Measurements from ENCODE around the gene LARGE2.

LARGE2 gene

GRCh38 chr11:45889555-45889954 is 32.9 kb upstream of the LARGE2 start:
- TF ChIP-seq CTCF (IDR thresholded peaks at IDR 0.05; ENCODE audit: low read depth, low read length): no peak
- no peak for DNase-seq (ENCODE audit: low read depth in 2 of 2)
- no peak overlapping the region for H3K4me3 ChIP-seq (replicated peaks in 1 of 2; ENCODE audit: low read depth in 2 of 2, low read length in 2 of 2)

GRCh38 chr11:45889966-45890365 is 32.5 kb upstream of the LARGE2 start:
- no peak for TF ChIP-seq CTCF (IDR thresholded peaks at IDR 0.05; ENCODE audit: low read depth, low read length)
- no peak overlapping the region for H3K4me3 ChIP-seq (replicated peaks in 1 of 2; ENCODE audit: low read depth in 2 of 2, low read length in 2 of 2)
- DNase-seq (ENCODE audit: low read depth in 2 of 2): no peak

DNA sequence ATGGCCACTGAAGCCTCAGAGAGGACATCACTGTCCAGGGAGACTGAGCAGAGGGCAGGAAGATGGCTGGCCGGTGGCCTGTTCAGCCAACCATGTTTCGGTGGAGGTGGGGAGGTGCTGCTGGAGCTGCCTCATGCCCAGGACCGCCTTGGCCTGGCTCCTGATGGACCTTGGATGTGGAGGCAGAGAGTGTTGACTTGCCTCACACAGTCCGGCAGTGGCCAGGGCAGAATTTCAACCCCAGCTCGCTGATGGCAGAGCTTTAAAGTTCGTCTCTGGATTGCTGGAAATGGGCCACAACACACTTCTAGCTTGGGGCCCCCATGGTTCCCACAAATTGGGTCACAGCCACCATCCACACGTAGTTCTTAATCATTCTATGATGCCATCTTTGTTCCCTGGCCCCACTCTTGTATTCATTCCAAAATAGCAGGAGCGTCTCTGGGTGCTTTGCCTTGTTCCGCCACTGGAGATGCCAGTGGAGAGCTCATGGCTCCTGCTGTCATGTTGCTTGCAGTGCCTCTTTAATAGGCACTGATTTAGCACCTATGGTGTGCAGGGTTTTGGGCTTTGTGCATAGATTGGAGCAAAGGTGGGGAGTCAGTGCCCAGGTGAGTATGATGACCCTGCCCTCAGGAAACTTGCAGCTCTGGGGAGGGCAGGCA is 31.4 kb upstream of the LARGE2 start:
- DNase-seq (ENCODE audit: low read depth in 2 of 2): no peak
- TF ChIP-seq CTCF (IDR thresholded peaks at IDR 0.05; ENCODE audit: low read depth, low read length): no peak
- no peak overlapping the region for H3K4me3 ChIP-seq (replicated peaks in 1 of 2; ENCODE audit: low read depth in 2 of 2, low read length in 2 of 2)

DNA sequence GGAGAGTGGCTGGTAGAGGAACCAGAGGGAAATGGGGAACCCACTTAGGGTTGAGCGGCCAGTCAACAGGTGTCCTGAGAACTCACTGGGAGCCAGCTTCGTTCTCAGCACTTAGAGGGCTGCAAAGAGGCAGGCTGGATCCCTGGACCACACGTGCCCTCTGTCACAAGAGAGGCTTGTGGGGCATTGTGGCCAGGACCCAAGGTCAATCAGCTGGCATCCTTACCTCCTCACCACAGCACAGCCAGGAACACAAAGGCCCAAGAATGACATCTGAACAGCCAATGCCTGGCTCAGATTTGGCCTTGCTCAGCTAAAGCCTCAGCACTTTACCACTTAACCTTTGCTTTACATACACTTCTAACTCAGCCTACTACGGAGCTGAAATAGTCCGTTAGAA is 29.6 kb upstream of the LARGE2 start:
- no peak overlapping the region for H3K4me3 ChIP-seq (replicated peaks in 1 of 2; ENCODE audit: low read depth in 2 of 2, low read length in 2 of 2)
- TF ChIP-seq CTCF (IDR thresholded peaks at IDR 0.05; ENCODE audit: low read depth, low read length): no peak
- no peak for DNase-seq (ENCODE audit: low read depth in 2 of 2)

DNA sequence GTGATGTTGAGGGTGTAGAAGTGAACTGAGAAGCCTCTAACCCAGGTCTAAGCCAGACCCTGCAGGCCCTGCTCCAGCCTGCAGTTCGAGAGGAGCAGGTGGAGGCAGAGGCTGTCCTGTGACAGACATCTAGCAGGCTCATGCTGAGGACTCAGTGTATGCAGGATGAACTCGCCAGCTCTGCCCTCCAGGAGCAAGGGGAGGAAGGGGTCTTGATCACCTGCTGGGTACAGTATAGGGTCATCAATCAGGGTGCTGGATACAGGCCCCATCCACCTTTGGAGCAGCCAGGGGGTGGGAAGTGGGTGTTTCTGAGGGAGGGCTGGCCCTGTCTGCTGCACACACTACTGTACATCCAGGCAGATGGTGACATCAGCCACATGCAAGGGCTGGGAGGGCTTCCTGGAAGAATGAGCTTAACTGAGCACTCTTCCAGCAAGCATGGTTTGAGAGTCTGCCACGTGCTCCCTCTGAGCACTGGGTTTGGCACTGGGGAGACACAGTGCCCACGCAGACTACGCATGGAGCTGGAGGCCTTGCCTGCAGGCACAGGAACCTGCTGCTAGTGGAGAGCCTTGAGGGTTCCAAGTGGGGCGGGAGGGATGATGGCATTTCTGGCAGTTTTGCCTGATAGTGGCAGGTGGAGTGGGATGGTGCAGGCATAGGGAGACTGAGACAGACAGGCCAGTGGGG is 27.8 kb upstream of the LARGE2 start:
- DNase-seq (ENCODE audit: low read depth in 2 of 2): no peak
- H3K4me3 ChIP-seq (replicated peaks in 1 of 2; ENCODE audit: low read depth in 2 of 2, low read length in 2 of 2): no peak overlapping the region
- no peak for TF ChIP-seq CTCF (IDR thresholded peaks at IDR 0.05; ENCODE audit: low read depth, low read length)

DNA sequence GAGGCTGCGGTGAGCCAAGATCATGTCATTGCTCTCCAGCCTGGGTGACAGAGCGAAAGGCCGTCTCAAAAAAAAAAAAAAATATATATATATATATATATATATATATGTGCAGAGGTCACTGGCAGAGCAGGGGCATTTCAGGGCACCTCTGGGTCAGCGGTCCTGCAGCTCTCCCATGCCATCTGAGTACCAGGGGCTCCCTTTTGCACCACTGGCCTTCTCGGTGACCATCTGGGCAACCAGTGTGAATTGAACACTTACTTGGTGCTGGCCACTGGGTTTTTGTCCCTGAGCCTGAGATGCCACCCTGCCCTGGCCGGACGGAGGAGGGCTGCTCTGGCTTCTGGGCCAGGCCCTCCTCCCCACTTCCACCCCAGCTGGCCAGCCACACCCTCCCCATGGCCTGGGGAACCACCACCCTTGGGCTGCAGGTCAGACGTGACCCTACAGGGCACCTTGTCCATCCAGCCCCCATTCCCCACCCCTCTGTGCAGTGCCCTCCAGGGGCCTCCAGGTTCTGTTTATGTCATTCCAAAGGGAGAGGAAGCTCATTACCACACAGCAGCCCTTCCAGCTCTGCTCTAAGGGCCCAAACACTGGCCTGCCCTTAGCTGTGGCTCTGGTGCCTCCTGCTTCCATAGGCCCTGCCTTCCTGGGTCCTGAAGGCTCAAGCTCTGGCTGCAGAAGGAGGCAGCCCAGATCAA is 26.8 kb upstream of the LARGE2 start:
- H3K4me3 ChIP-seq (replicated peaks in 1 of 2; ENCODE audit: low read depth in 2 of 2, low read length in 2 of 2): no peak overlapping the region
- no peak for DNase-seq (ENCODE audit: low read depth in 2 of 2)
- TF ChIP-seq CTCF (IDR thresholded peaks at IDR 0.05; ENCODE audit: low read depth, low read length): no peak

All from cardiac fibroblast (primary cell).